Skeletal muscle tissue (tissue), 4 donors: ENCODE data around the gene SNX11. TPM values are rescaled to one million over a fixed set of nuclear protein-coding genes. Genes with fewer than 3 reads are reported as not detected.

ENCODE experiments used
- H3K27ac ChIP-seq: one replicate; pipeline ENCODE4 v1.7.0; 2013; ENCODE audit warnings: mild to moderate bottlenecking, low read depth, low read length, inconsistent platforms
- H3K27me3 ChIP-seq, 3 donors: one replicate each; pipeline ENCODE4 v1.7.0; 2013; ENCODE audit warnings: low read length in 3 of 3; ENCODE audit not compliant: control insufficient read depth in 3 of 3, insufficient read depth in 3 of 3
- H3K36me3 ChIP-seq, 3 donors: one replicate each; pipeline ENCODE4 v1.7.0; 2013; ENCODE audit warnings: low read length in 3 of 3; ENCODE audit not compliant: control insufficient read depth in 3 of 3, insufficient read depth in 3 of 3
- H3K4me1 ChIP-seq, 3 donors: one replicate each; pipeline ENCODE4 v1.7.0; 2013; ENCODE audit warnings: low read length in 3 of 3, mild to moderate bottlenecking in 3 of 3; ENCODE audit not compliant: control insufficient read depth in 3 of 3, insufficient read depth in 3 of 3
- H3K4me3 ChIP-seq, 3 donors: one replicate each; pipeline ENCODE4 v1.7.0; 2013; ENCODE audit warnings: low read length in 3 of 3
- H3K9ac ChIP-seq, 3 donors: one replicate each; pipeline ENCODE4 v1.7.0; 2013; ENCODE audit warnings: low read length in 3 of 3, mild to moderate bottlenecking in 3 of 3, moderate library complexity in 2 of 3, low read depth in 1 of 3
- H3K9me3 ChIP-seq, 3 donors: one replicate each; pipeline ENCODE4 v1.7.0; 2013; ENCODE audit warnings: low read length in 3 of 3; ENCODE audit not compliant: control insufficient read depth in 3 of 3
- total RNA-seq: library from RNA; depleted of rRNA; stranded (reverse); fragments of >200 nt; gene quantifications from one replicate; pipeline ENCODE4 v1.2.3, GENCODE V29; 2014
- donor health status: Osteomylitis.

Gene SNX11, protein sequence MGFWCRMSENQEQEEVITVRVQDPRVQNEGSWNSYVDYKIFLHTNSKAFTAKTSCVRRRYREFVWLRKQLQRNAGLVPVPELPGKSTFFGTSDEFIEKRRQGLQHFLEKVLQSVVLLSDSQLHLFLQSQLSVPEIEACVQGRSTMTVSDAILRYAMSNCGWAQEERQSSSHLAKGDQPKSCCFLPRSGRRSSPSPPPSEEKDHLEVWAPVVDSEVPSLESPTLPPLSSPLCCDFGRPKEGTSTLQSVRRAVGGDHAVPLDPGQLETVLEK
- total RNA-seq = 7.3 TPM

DNA sequence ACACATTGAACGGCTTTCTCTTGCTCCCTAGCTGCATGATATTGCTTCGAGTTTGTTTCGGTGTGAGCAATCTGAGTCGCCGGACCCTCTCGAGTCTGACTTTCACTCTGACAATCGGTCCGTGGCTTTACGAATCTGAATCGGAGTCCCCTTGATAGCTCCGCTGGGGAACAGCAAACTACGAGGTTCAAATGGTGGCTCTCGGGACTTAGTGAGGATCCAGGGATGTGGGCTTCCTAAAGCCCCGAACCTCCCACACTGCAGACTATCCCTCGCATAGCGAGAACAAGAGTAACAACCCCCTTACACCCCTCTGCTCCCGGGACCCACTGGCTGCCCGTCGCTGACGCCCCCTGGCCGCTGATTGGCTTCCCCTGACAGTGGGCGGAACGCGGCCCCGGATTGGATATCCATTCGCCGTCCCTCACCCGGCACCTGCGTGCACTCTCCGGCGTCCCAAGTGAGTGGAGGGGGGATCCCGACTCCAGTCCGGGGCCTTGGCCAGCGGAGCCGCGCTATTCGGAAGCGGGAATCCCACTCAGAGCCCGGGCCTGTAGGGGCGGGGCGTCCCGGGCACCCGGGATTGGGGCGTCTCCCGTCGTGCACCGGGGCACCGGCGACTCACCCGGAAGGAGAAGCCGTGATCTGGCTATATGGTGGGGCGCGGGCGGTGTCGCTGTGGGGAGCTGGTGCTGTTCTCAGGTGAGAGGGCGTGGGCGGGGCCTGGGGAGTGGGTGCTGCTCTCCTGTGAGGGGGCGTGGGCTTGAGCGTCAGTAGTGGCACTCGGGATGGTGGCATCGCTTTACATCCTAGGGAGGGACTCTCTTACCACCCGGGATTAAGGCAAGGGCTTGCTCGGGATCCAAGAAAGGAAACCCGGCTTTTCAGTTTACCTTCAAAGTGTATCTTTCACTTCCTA is at the start of gene SNX11:
Gene SNX11, plus strand, starts transcription at position 630 of the 919 bp plus-strand sequence. CDS start 4,278 bp downstream, outside the sequence.
- peaks cover 10 to 15% (median 15%) of the 10 kb centered on the region in 3 donors for H3K4me1 ChIP-seq
- no peaks in the 10 kb centered on the region for H3K27me3 ChIP-seq
- H3K9ac ChIP-seq = peak within 1 kb of the TSS; percentile 83 to 96 (median 94)
- H3K27ac ChIP-seq = peak within 1 kb of the TSS; percentile 83
- peaks cover 0 to 3% (median 0%) of the 10 kb centered on the region in 3 donors for H3K36me3 ChIP-seq
- H3K9me3 ChIP-seq = no peaks in the 10 kb centered on the region
- peak within 1 kb of the TSS; percentile 86 to 99 (median 94) for H3K4me3 ChIP-seq

DNA sequence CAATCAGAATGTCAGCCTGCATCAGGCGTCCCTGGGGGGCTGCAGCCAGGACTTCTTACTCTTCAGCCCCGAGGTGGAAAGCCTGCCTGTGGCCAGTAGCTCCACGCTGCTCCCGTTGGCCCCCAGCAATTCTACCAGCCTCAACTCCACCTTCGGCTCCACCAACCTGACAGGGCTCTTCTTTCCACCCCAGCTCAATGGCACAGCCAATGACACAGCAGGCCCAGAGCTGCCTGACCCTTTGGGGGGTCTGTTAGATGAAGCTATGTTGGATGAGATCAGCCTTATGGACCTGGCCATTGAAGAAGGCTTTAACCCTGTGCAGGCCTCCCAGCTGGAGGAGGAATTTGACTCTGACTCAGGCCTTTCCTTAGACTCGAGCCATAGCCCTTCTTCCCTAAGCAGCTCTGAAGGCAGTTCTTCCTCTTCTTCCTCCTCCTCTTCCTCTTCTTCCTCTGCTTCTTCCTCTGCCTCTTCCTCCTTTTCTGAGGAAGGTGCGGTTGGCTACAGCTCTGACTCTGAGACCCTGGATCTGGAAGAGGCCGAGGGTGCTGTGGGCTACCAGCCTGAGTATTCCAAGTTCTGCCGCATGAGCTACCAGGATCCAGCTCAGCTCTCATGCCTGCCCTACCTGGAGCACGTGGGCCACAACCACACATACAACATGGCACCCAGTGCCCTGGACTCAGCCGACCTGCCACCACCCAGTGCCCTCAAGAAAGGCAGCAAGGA is 49.0 kb upstream of the SNX11 start:
- Histone ChIP-seq H3K27ac (peak overlapping the region; percentile 65), H3K4me1 (peaks cover 60 to 88% (median 79%) of the 10 kb centered on the region in 3 donors), H3K36me3 (peaks cover 64 to 82% (median 76%) of the 10 kb centered on the region in 3 donors), H3K9me3 (no peaks in the 10 kb centered on the region), H3K27me3 (no peaks in the 10 kb centered on the region), H3K4me3 (peak overlapping the region in 1 of 3 donors; percentile 13), H3K9ac (peak overlapping the region in 1 of 3 donors; percentile 17)

DNA sequence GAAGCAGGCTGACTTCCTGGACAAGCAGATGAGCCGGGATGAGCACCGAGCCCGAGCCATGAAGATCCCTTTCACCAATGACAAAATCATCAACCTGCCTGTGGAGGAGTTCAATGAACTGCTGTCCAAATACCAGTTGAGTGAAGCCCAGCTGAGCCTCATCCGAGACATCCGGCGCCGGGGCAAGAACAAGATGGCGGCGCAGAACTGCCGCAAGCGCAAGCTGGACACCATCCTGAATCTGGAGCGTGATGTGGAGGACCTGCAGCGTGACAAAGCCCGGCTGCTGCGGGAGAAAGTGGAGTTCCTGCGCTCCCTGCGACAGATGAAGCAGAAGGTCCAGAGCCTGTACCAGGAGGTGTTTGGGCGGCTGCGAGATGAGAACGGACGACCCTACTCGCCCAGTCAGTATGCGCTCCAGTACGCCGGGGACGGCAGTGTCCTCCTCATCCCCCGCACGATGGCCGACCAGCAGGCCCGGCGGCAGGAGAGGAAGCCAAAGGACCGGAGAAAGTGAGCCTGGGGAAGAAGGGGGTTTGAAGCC is 48.4 kb upstream of the SNX11 start:
- H3K9me3 ChIP-seq = no peaks in the 10 kb centered on the region
- H3K9ac ChIP-seq = peak overlapping the region in 1 of 3 donors; percentile 69
- H3K27me3 ChIP-seq = no peaks in the 10 kb centered on the region
- peak overlapping the region in 1 of 3 donors; percentile 34 for H3K4me3 ChIP-seq
- H3K27ac ChIP-seq = peak overlapping the region; percentile 65
- H3K36me3 ChIP-seq = peaks cover 64 to 85% (median 76%) of the 10 kb centered on the region in 3 donors
- H3K4me1 ChIP-seq = peaks cover 58 to 88% (median 77%) of the 10 kb centered on the region in 3 donors

DNA sequence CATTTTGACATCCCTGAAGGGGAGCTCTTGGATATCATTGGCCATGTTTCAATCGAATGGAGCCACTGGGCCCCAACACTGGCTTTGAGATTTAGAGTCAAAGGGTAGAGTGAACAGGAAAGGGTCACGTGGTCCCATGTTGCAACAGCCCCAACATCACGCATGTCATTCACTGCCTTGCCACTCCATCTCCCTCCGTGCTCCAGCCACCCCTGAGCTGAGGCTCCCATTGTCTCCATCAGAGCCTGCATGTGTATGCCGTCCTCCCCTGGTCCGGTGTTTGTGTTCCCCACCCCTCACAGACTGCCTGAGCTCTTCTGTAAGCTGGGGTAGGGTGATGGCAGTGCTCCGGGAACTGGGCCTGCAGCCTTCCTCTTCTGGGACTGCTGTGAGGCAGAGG is 47.3 kb upstream of the SNX11 start:
- Histone ChIP-seq H3K36me3 (peaks cover 68 to 83% (median 72%) of the 10 kb centered on the region in 3 donors), H3K4me1 (peaks cover 58 to 89% (median 81%) of the 10 kb centered on the region in 3 donors), H3K27ac (peak overlapping the region; percentile 0)

DNA sequence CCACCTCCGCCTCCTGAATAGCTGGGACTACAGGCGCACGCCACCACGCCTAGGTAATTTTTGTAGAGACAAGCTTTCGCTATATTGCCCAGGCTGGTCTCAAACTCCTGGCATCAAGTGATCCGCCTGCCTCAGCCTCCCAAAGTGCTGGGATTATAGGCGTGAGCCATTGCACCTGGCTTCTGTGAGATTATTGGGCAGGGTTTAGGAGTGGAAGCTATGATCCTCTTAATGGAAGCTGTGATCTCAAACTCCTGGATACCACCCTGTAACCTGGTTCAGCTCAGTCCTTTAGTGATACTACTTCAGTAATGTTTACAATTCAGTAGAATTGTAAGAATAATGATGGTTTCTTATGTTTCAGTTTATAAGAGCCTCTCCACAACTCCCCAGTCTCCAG is 45.3 kb upstream of the SNX11 start:
- Histone ChIP-seq H3K4me3 (no peak overlapping the region), H3K36me3 (peaks cover 52 to 71% (median 59%) of the 10 kb centered on the region in 3 donors), H3K27ac (peak overlapping the region; percentile 2), H3K27me3 (no peaks in the 10 kb centered on the region), H3K4me1 (peaks cover 51 to 89% (median 67%) of the 10 kb centered on the region in 3 donors), H3K9ac (no peak overlapping the region), H3K9me3 (no peaks in the 10 kb centered on the region)

More for the DNA sequence above, 47.3 kb upstream of the SNX11 start:
- peak overlapping the region in 1 of 3 donors; percentile 57 for H3K9ac ChIP-seq
- peak overlapping the region in 1 of 3 donors; percentile 60 for H3K4me3 ChIP-seq
- no peaks in the 10 kb centered on the region for H3K9me3 ChIP-seq
- no peaks in the 10 kb centered on the region for H3K27me3 ChIP-seq

DNA sequence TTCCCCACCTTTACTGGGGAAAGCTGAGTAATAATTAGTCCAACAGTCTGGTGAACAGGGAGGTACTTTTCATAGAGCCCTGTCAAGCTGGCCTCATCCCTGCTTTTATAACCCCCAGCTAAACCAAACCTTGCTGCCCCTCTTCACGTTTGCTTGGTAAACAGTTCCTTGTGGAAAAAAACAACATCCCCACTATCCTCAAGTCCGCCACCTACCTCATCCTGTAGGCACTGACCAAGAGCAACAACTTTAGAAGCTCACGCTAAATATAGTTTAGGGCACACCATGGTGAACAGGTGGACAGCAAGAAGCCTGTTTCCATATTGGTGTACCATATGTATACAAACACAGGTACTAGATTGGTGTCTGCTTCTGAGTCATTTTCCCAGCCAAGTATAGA is 42.9 kb upstream of the SNX11 start:
- no peaks in the 10 kb centered on the region for H3K9me3 ChIP-seq
- H3K9ac ChIP-seq = no peak overlapping the region
- H3K4me1 ChIP-seq = peaks cover 34 to 76% (median 44%) of the 10 kb centered on the region in 3 donors
- H3K36me3 ChIP-seq = peaks cover 34 to 52% (median 42%) of the 10 kb centered on the region in 3 donors
- H3K27ac ChIP-seq = peak overlapping the region; percentile 83
- no peaks in the 10 kb centered on the region for H3K27me3 ChIP-seq
- no peak overlapping the region for H3K4me3 ChIP-seq

DNA sequence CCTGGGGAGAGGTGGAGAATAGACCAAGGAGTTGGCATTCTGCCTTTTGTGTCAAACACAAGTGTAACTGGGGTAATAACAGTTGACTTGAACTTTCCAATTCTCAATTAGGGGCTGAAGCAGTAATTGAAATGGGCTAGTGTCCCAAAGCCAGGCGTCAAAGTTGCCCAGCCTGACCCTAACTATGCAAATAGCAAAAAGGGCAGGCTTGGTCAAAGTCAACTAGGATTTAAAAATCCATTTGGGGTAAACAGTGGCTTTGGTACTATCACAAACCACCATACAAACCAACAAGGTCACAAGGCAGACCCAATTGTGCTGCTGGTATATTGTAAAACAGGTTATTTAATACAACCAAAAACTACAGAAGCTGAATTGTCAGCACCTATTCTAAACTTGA is 41.4 kb upstream of the SNX11 start:
- Histone ChIP-seq H3K27ac (peak overlapping the region; percentile 83), H3K9ac (peak overlapping the region in 2 of 3 donors; percentile 20 to 35), H3K4me3 (peak overlapping the region in 1 of 3 donors; percentile 21), H3K9me3 (no peaks in the 10 kb centered on the region), H3K27me3 (no peaks in the 10 kb centered on the region), H3K4me1 (peaks cover 25 to 63% (median 33%) of the 10 kb centered on the region in 3 donors), H3K36me3 (peaks cover 23 to 41% (median 33%) of the 10 kb centered on the region in 3 donors)

DNA sequence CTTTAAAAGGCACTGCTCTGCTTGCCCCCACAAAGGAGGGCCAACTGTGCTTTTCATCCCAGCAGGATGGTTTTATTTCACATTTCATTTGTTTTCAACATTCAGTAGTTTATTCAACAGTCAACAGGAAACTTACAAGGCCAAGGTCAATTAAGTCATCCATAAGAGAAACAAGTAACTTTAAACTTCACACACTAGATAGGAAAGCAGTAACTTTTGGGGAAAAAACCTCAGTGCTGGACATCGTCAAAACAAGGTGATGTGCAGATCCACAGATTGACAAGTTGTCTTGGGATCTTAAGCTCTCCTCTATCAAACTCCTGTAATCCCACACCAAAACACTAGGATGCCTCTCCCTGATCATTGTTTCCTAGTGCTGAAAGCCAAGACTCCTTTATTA is 40.9 kb upstream of the SNX11 start:
- Histone ChIP-seq H3K27ac (peak overlapping the region; percentile 83), H3K36me3 (peaks cover 19 to 37% (median 37%) of the 10 kb centered on the region in 3 donors), H3K4me1 (peaks cover 25 to 59% (median 30%) of the 10 kb centered on the region in 3 donors), H3K4me3 (no peak overlapping the region), H3K9ac (peak overlapping the region in 2 of 3 donors; percentile 20 to 35), H3K27me3 (no peaks in the 10 kb centered on the region), H3K9me3 (no peaks in the 10 kb centered on the region)

DNA sequence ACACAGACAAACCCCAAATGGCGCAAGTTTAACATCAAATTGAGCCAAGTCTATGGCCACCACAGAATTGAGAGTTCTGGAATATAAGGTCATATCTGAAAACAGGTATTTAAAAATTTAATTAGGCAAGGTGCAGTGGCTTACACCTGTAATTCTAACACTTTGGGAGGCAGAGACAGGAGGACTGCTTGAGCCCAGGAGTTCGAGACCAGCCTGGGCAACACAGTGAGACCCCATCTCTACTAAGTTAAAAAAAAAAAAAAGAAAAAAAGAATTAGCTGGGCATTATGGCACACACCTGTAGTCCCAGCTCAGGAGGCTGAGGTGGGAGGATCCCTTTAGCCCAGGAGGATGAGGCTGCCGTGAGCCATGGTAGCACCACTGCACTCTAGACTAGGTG is 40.3 kb upstream of the SNX11 start:
- H3K9ac ChIP-seq = no peak overlapping the region
- H3K4me1 ChIP-seq = peaks cover 25 to 53% (median 27%) of the 10 kb centered on the region in 3 donors
- H3K27me3 ChIP-seq = no peaks in the 10 kb centered on the region
- H3K27ac ChIP-seq = no peak overlapping the region
- peaks cover 13 to 31% (median 31%) of the 10 kb centered on the region in 3 donors for H3K36me3 ChIP-seq
- no peaks in the 10 kb centered on the region for H3K9me3 ChIP-seq
- H3K4me3 ChIP-seq = no peak overlapping the region
